HL-60/S4 treated with phorbol 12-myristate 13-acetate at 8.2 ng/mL for 4 days and 3 days (cell line): ENCODE data around the gene DUSP6.

Experiments
- in situ Hi-C: fragments of 300-500 bp; cut with MboI; formaldehyde crosslinking; loops from 2 replicates; pipeline ENCODE4 v1.15.0; 2022; ENCODE audit warnings: low sequenced_read_pairs

The DUSP6 gene

DNA sequence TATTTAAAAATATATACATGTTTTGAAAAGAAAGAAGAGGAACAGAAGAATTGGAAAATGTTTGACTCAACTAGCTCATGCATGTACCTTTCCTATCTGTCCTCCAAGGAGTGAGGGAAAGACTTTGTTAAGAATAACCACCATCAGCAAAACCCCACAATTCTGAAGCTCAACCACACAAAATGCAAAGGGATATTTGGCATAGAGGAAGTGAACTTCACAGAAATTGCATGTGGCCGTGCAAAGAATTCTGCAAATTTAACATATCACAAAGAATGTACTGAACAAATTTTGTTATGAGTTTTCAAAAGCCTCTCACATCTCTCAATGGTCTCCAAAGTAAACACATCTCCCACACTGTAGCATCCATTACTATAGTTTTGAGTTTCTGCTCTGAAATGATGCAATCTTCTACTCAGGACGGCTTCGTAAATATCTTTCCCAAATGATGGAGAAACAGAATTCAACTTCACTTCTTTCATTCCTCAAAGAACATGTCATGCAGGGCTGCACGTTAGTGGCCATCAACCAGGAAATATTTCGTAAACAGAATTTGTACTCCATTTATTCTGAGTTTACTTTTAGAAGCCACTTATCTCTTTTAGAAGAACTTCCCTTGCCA lies 17.6 kb downstream of the DUSP6 start:
- in situ Hi-C loops = loop anchor here (25.0 kb wide), 1 partner anchor 272 kb away; no protein-coding TSS in a partner anchor

DNA sequence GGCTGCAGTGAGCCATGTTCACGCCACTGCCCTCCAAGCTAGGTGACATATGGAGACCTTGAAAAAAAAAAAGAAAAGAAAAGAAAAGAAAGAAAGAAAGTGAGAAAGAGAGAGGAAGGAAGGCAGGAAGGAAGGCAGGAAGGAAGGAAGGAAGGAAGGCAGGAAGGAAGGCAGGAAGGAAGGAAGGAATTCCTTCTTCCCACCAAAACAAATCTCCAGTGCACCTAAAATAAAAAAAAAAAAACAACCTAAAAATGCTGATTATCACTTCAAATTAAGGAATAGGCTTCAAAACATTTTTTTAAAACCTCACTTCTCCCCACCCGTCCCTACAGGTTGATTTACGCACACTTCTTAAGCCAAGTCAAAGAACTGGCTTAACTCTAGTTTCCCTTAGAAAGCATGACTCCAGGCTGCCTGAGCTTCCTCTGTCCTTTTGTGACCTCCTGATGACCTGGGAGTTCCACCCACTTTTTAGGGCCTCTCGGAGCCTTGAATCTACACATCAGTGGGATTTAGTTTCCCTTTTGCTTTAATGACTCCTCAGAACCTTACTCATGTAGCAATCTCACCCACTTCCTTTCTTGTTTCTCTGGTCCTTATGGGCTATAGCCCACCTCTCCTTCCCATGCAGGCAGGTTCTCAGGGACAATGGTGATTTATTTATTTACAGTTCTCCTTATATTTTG lies 18.6 kb downstream of the DUSP6 start:
- in situ Hi-C loops = loop anchor here (25.0 kb wide), 1 partner anchor 271 kb away; no protein-coding TSS in a partner anchor

DNA sequence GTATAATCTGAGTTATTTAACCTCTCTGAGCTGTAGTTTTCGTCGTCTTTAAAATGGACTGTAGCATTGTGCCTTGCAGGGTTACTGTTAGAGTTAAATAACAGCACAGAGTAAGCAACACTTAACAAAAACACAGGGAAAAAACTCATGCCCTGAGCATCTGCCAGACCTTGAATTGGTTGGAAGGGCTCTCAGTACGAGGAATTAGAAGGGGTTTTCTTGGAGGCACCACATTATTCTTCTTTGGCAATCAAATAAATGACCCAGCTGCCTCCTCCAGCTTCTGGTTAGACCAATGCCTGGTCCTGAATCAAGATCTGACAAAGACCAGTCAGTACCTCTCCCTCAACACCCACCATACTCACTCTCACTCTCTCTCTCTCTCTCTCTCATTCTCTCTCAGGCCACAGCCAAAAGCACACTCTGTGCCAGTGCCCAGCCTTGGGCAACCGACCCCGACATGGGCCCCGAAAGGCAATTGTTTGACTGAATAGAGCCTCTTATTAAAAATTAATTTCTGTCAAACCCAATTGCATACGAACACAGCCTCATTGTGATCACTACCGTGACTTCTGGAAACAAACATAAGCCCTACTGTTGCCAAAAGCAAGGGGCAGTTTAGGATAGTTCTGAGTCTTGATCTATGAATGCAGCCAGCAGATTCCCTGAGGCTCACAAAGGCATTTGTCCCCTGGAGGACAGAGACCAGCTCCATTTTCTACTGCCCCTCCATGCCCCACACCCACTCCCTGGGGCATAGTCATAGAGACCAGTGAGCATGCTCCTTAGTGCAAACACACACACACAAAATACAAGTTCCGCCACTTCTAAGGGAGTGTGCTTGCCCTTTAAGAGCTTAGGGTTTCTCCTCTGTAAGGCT lies 23.9 kb downstream of the DUSP6 start:
- in situ Hi-C loops = loop anchor here (25.0 kb wide), 1 partner anchor 266 kb away; no protein-coding TSS in a partner anchor

DNA sequence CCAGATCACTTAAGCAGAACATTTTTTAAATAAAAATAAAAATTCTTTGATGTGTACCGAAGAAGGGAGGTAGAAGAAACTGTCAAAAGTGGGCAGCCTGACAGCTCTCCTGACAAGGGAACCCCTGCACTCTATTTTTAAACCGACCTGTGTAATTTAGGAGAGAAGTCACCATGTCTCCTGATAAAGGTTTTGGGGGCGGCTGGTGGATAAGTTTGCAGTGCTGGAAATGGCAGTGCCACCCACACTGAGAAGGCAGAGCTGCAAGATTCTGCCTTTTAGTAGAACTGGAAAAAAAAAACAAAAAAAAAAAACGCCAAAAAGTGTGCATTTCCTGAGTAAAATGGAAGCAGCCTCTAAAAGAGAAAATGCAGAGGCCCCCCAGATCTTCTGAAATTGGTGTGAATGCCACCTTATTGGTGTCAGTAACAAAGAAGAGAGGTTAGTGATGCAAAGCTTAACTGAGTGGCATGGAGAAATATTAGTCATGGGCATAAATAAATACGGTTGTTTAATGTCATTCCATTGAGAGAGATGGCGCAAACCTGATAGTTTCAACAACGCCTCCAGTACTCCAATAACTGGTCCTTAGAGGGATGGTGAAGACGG lies 24.7 kb downstream of the DUSP6 start:
- in situ Hi-C loops = loop anchor here (25.0 kb wide), 1 partner anchor 265 kb away; no protein-coding TSS in a partner anchor

DNA sequence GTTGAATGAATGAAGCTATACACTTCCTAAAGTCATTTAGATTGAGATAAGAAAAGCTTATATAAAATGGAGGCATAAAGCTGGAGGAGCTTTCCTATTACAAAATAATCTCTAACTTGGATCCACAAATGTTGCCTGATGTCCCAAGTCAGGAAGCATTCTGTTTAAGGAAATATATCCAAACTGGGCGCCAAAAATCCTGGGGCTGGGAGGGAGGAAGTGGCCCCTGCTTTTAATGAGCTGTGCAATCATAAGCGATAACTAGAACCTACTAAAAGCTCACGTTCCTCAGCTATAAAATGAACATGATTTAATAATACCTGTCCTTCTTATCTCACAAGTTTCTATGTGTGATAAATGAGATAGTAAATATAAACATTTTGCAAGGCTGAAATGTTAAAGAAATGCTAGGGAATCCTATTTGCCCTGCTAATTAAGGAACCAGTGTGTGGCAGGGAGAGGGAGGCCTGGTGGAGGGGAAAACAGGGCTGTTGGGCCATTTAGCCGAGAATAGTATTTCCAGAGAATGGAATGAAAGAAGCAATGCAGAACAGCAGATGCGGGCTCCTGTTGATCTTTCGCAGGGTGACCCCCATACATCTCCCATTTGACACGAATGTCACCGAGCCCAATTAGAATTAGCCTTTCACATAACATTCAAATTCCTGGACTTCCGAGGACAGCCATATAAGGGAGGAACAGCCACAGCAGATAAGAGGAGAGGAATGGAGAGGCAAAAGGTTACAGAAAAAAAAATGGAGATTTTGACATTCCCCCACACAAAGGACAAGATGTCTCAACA lies 25.9 kb downstream of the DUSP6 start:
- in situ Hi-C loops = loop anchor here (25.0 kb wide), 1 partner anchor 264 kb away; no protein-coding TSS in a partner anchor

DNA sequence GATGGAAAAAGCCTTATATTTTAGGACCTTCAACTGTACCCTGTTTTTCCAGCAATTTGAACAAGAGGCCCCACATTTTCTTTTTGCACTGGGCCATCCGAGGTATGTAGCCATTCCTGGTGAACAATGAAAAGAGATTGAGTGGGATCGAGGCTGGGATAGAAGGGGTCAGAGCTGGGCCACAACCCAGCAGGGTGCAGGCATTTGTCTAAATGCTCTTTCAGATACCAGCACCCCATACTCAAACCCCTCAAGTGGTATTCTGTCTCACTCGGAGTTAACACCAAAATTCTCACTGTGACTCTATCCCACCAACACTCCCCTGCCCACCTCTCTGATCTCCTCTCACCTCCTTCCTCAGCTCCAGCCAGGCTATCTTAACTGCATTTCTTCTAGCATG lies 26.8 kb downstream of the DUSP6 start:
- in situ Hi-C loops = loop anchor here (25.0 kb wide), 1 partner anchor 263 kb away; no protein-coding TSS in a partner anchor

DNA sequence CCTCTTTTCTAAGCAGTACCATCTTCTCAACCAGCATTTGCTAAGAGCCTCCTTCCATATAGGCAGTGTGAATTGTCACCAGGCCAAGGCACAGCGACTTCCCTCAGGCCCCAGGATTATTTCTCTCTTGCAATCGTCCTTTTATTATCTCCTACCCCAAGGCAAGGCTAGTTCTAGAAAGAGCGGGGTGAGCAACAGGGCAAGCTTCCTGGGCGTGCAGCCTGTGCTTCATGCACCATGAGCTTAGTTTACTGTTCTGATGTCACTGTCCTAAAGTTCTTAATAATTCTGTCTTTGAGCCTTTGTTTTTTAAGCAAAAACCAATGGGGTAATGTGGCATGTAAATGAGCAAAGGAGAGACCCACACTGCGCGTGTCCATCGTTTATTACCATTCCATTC lies 27.9 kb downstream of the DUSP6 start:
- in situ Hi-C loops = no loop called here

DNA sequence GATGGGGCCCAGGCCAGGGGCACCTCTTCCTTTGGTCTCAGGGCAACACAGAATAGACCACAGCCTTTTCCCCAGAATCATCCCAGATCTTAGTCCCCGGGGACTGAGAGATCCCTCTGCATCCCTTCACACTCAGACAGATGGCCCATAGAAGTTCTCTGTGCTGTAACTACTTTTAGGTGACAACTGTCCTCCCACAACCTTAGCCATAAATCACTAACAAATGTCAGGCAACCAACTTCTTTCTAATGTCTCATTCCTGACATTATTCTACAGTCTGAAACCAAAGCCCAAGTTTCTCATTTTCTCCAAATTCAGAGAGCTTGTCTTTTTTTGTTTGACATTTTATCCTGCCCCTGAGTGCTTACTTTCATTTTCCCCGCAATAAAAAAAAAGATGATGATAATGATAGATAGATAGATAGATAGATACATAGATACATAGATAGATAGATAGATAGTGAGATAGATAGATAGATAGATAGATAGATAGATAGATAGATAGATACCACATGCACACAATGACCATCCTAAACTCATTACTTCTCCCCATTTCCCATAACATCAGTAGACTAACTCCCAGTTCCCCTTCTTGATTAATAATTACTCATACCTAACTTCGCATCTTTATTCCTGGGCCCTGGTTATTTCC lies 28.6 kb downstream of the DUSP6 start:
- in situ Hi-C loops = no loop called here

DNA sequence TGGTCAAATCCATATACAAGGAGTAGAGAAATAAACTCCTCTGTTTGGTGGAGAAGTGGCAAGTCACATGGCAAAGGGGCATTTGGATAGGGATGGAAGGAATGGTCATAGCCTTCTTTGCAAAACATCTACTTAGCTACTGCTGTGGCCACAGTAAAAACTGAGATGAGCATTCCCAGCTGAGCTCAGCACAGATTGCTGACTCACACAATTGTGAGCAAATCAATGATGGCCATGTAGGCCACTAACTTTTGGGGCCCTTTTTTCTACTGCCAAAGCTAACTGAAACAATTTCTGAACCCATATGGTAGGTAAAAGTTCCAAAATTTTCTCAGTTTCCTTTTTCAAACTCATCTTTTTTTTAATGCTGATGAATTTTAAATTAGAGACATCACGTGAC lies 31.6 kb downstream of the DUSP6 start:
- in situ Hi-C loops = no loop called here

DNA sequence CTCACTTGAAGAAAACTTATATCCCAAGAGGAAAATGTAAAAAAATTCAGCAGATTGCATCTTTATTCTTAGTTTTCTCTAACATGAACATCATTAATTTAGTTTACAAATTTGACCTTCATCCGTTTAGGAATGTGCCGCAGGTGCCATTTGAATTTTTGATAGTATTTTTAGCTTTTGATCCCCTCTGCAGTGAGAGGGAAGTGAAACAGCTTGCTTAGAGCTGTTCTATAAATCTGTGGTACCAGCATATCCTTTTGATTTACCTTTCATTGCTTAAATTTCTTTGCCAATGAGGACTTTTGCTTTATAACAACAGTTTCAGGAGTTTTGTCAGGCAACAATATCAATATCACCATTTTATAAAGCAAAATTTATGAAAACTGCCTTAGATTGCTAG lies 32.7 kb downstream of the DUSP6 start:
- in situ Hi-C loops = no loop called here

DNA sequence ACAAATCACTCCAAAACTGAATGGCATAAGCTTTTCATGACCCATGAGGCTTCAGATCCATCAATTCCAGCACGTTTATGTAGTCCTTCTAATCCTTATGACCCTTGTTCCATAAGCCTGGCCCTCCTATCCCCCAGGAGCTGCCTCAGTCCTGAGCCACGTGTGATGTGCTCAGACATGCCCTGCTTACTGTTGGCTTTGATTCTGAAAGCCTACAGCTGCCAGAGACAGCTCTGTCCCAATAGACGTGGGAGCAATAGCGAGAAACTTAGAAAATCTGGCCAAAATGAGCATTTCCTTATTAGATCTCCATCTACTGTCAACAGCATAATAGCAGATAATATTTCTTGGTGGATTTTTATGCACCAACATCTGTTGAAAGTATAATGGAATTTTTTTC lies 33.2 kb downstream of the DUSP6 start:
- in situ Hi-C loops = no loop called here

DNA sequence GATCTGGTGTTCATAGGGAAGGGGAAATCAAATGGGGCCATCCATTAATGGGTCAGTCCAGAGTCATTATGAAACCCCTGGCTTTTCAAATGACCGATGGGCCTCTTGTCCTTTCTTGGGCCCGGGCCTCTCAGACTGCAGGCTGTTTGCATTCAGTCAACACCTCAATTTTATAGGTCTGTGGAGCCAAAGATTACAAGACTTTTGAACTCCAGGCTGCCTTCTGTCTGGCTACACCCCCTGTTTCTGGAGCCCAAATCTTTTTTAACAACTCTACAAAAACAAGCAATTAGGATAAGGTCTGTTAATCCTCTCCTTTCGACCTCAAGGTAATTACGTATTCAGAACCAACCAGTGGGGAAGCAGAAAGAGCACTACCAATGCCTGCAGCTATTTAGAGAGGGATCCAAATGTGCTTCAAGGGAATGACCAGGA lies 35.6 kb downstream of the DUSP6 start:
- in situ Hi-C loops = no loop called here

DNA sequence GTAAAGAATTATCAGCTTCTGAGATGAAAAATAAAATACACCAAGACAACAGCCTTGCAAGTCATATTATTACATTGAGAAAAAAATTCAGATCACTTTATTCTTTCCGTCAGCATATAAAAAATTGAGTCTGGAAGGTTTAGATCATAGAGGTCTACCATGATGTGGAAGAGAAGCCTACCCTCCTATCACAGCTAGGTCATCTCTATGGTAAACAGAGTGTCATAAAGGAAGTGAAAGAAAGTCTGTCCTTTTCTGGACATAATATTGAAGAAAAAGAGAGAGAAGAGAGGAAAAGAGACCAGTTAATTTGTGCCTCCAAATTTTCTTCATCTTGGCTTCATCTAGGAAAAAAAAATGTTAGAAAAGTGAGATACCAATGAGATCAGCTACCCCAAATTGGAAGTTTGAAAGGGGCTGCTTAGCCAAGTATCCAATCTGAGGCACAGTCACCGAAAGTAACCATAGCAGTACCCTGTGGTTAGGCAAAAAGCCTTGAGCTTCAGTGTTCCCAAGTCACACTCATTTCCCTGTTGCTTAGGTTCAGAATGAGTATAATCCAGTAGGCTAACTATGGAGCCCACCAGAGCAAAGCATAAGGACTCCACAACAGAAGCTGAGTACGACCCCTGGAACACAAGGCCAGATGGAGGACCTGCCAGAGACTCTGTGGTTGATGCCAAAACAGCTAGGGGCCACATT lies 38.1 kb downstream of the DUSP6 start:
- in situ Hi-C loops = no loop called here

DNA sequence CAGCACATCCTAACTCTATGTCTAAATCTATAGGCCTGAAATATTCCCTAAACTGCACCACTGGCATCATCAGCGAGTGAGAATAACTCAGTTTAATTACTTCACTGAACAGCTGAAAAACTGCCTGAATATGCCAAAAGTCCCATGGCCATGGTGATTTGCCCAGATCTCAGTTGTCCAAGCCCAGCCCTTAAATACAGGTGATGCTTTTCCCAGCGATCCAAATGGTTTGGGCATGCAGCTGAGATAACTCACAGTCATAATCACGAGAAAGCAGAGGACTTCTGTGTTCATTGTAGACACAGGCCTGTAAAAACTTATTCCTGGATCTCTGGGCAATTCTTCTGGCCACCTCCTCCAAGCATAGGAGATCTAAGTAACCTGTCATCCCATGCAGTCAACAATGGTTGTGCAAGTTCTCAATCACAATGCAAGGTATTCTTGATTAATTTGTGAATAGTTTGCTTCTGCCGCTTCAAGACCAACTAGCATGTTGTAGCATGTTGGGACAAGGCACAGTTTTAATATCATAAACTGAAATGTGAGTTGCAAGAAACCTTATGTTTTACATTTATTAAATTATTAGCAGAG lies 40.5 kb downstream of the DUSP6 start:
- in situ Hi-C loops = no loop called here

DNA sequence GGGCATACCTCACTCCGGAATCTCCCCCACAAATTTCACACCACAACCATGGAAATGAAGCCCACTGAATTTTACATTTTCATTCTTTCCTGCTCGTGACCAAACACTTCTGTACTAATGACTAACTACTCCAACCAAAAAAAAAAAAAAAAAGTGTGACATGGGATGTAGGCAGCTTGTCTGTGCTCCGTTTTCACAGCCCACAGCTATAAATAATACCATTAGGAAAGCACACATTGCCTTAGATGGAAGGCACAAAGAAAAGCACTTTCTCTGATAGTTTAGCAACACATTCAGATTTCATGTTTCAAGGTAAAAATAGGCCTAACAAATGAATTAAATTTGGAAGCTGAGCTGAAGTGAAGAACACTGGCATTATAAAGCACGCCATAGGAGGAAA lies 42.5 kb downstream of the DUSP6 start:
- in situ Hi-C loops = no loop called here

DNA sequence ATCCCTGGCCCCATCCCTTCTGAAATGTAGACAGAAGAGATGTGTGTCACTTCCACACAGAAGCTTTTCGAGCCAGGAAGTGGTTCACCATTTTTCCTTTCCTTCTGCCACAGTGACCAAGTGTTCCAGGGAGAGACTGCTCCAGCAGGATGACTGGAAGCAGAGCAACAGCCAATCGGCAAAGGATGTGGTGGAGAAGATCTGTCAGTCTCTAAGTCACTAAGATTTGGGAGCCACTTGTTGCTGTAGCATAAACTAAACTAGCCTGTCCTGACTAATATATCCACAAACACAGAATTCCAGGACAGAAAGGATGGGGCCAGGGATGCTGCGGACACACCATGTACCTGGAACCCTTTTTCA lies 42.9 kb downstream of the DUSP6 start:
- in situ Hi-C loops = no loop called here

DNA sequence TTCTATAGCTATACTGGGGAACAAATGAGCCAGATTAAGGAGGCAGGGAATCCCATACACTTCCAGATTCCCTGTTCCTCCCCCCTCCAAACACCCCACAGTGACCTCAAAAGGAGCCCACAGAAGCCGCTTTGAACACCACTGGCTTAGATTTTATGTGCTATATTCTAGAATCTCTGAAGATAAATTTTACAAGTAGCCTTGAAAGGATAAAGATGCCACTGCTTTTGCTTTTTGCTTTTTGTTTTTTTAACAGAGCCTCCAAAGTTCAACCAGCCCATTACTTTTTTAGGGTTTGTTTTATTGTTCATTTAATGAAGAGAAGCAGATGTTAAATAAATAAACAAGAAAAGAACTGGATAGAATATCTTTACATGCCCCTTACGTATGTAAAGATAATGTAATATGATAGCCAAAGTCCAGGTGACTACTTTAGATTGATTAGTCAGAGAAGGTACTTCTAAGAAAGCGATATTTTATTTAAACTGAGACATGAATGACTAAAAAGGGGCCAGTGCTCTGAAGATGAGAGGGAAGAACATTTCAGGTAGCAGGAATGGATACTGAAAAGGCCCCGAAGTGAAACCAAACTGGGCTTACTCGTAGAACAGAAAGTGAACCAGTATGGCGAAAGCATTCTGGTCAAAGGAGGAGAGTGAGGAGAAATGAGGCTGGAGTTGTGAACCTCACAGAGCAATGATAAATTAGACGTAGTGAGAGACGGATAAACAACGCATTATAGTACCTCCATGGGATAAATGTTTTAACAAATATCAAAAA lies 44.6 kb downstream of the DUSP6 start:
- in situ Hi-C loops = no loop called here
